Renal cortical epithelial cell (primary cell): ENCODE results near the gene LTBR. TPM values are rescaled to one million over a fixed set of nuclear protein-coding genes. Genes with fewer than 3 reads are reported as not detected.
"Not testable (repeated sequence)": the region's sequence is repeated elsewhere in the genome, so short reads cannot be mapped to it uniquely, and the experiment has no call there.

Source experiments
- DNase-seq: peaks from one replicate; pipeline ENCODE4 v3.0.0-alpha.2; 2011; ENCODE audit warnings: low read depth
- total RNA-seq: library from RNA; depleted of rRNA; stranded (reverse); fragments of >200 nt; gene quantifications from 2 replicates; pipeline ENCODE4 v1.2.3, GENCODE V29; 2014

The LTBR gene
- 58.5 and 103 TPM in 2 replicates for total RNA-seq

DNA sequence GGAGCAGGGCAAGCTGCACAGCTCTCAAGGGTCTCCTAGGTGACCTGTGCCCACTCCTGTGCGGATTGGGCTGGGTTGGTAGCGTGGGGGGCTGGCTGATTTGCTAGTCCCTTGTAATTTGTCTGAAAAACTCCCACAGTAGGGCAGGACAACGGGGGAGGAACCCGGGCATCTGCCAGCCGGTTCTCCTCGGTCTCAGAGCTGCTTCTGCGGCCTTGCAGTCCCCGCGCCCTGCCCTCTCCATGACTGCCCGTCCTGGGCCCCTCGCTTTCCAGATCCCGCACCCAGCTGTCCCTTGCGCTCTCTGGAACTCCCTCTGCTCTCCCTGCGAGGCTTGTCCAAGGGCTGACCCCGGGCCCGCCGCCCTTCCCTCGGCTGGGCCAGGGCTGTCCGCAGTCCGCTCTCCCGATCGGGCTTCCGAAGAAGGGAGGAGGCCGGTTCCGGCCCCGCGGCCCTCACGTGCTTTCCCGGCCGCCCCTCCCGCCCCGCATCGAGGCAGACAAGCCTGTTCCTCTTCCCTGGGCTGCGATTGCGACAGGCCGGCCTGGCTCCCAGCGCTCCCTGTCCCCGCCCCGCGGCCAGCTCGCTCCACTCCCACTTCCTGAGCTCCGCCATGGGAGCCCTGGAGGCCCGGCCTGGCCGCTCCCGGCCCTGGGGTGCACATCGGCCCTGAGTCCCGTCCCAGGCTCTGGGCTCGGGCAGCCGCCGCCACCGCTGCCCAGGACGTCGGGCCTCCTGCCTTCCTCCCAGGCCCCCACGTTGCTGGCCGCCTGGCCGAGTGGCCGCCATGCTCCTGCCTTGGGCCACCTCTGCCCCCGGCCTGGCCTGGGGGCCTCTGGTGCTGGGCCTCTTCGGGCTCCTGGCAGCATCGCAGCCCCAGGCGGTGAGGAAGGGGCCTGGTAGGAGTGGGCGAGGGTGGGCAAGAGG lies at the start of gene LTBR:
Gene LTBR, plus strand, starts transcription at position 591 of the 927 bp plus-strand sequence. Its CDS starts 197 bp downstream, at position 788.
- peak; percentile 67 for DNase-seq

DNA sequence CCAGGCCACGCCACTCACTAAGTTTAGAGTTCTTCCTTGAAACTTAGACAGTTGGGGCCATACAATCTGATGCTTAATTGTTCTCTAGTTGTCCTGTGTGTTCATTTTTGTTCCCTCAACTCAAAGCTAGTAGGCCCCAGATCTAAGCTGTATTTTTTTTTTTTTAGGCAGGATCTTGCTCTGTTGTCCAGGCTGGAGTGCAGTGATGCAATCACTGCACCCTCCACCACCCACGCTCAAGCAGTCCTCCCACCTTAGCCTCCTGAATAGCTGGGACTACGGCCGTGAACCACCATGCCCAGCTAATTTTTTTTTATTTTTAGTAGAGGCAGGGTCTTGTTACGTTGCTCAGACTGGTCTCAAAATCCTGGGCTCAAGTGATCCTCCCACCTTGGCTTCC lies 49.6 kb upstream of the LTBR start:
- DNase-seq = no peak

DNA sequence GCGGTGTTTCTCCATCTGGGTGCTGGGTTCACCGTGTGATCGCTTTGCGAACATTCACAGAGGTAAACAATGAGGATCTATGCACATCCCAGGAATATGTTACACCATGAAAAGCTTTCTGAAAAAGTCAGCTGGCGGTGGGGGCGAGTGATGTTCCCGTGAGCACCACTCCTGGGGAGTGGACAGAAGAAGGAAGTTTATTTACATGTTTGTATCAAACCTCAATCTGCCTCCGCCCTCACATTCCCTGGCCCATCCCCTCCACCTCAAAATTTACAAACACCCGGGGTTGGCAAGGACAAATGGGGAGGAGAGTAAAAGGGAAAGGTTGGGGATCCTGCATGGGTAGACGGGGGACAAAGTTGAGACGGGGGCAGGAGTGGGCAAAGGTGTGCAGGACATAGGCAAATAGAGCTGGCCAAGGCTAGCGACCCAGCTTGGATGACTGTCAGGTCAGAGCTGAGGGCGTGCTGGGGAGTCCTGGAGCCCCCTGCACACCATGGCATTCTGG lies 49.0 kb upstream of the LTBR start:
- no peak for DNase-seq

DNA sequence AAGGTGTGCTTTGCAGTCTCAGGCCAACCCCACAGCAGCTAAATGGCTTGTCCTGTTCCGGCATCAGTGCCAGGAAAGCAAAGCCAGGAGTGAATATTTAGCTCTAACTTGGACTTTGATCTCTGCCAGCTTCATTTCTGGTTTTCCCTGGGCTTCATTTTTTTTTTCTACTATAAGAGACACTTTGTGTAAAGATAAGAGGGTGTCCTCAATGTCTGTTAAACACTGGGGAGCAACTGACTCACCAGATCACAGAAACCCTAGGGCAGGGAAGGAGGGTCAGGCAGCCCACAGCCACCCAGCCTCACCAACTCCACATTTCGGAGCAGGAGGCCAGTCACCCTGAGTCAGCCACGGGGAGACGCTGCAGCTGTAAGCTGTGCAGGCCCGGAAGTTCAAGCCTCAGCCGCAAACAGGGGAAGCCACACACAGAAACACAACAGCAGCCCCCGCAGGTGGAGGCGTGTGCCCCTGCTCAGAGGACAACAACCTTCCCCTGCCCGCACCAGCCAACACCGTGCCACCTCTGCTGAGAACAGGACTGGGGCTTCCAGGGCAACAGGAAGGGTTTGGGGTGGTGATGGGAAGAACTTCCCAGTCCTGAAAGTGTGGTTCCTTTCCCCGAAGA lies 48.4 kb upstream of the LTBR start:
- peak; percentile 79 for DNase-seq

DNA sequence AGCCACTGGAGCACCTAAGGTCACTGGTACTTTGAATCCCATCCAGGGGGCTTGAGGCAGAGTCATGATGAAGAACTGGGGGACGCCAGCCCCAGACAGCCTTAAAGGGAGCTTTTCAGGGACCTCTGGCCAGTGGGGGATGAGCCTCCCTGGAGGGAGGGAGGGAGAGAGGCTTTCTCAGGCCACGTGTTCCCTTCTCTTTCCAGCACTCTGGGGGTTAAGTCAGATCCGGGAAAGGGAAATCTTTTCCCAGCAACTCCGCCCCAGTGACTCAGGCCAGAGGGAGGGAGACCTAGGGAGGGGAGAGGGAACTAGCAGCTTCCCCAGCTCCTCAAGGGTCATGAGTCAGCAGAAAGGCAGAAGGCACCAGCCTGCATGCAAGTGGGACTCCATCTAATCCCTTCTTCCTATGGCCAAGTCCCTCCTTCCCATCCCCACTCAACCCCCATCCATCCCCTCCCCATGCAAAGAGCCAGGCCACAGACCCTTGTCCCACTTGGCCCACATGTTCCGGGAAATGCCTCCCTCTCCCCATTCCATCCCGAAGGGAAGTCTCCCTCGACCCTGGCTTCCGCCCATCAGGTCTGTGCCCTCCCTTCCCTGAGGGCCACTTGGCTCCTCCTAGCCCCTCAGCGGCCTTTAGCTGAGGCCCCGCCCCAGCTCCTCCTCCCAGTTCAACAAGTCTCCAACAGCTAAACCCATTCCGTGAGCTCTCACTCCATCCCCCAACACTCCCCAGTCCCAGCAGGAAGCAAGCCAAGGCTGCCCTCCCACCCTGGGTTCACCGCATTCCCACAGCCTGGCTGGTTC lies 47.7 kb upstream of the LTBR start:
- DNase-seq = peak; percentile 99

DNA sequence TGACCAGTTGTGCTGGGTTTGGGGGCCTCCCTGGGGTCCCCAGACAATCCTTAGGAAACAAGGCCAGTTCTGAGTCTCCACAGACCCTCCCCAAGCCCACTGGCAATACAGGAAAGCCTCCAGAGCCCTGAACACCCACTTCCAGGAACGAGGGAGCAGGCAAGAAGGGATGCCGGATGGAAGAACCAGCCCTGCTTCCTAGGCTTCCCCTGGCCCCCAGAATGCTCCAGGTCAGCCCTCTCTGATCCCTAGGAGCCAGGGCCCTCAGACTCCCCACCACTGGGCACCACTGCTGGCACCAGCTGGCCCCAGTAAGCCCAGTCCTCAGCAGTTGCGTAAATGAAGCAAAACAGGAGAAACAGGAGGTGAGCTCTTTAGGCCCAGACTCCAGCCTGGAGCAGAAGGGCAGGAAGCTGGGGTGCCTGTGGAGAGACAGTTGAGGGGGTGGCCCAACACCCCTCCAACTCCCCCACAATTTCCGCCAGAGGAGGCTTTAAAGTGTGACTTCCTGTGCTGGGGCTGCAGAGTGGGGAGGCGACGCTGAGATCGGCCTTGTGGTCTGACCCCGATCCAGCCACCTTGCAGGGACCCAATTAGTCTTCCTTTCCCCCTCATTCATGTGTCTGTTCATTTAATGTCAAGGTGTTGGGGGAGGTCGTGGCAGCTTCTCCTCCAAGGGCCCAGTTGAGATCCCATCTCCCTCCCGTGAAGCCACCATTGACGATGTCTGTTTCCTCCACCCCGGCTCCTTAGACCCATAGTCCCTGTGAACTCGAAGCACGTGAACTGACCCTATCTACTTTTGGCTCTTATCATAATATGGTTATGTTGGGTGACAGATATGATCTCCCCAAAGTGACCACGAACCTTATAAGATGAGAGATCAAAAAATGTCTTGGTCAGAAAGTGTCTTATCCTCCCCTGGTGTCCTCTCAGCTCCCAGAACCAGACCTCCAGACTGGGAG lies 46.8 kb upstream of the LTBR start:
- DNase-seq = no peak

DNA sequence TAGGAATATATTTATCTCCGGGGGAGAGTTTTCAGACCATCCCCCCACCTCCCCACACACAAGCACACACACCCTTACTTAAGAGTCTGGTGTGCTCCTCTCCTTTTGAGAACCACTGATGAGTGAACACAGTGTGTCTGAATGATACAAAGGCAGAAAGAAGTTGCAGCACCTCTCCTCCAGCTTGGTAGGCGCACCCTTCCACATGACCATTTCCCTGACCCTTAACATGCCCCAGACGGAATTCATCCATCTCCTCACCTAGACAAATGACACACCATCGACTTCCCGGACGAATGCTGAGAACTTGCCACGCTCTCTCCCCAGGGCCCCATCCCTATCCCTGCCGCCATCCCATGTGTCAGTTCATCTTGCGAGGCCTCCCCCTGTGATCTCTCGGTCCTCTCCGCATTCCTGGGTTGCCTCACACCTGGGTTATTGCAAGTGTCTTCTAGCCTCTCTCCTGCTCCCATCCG lies 46.0 kb upstream of the LTBR start:
- DNase-seq = no peak

DNA sequence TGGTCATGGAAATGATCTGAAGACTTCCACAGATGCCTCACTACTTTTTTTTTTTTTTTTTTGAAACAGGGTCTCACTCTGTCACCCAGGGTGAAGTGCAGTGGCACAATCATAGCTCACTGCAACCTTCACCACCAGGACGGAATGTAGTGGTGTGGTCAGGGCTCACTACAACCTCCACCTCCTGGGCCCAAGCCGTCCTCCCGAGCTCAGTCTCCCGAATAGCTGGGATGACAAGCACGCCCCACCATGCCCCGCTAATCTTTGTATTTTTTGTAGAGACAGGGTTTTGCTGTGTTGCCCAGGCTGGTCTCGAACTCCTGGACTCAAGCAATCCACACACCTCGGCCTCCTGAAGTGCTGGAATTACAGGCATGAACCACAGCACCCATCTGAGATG lies 45.4 kb upstream of the LTBR start:
- DNase-seq = not testable (repeated sequence)

DNA sequence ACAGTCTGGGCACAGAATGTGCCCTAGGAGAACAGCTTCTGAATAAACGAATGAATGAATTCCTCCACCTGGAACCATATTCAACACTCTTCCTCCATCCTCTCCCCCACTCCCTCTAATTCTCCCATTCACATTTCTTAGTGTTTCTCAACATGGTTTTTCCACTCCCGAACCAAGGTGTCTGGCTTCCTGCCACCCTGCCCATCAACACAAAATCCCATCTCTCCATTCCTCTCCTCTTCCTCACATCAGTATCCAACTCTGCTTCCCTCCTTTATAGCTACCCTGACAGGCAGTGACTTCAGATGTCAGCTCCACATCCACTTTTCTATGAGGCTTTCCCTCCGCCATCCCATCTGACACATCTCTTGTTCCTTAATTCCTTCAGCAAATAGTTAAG lies 45.0 kb upstream of the LTBR start:
- DNase-seq = no peak

DNA sequence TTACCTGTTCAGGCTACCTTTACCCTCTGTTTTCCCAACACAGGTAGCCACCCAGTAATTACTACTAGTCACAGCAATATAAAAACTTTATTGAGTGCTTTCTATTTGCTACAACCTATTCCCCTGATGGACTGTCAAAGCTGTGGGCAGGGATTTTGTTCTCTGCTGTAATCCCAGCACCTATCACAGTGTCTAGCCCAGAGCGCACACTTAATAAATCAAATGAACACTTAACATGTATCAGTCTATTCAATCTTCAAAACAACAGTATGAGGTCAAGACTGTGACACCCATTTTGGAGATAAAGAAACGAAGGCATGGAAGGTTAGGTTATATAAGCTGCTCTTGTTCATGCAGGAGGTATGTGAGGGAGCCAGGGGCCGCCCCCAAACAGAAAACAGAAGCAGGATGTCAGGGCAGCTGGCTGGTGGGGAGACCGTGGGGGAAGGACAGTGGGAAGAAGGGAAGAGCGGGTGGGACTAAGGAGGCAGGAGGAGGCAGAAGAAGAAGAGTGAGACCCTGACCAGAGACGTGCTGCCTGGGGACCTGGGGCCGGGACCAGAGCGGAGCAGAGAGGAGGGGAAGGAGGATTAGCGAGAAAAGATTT lies 43.8 kb upstream of the LTBR start:
- no peak for DNase-seq

DNA sequence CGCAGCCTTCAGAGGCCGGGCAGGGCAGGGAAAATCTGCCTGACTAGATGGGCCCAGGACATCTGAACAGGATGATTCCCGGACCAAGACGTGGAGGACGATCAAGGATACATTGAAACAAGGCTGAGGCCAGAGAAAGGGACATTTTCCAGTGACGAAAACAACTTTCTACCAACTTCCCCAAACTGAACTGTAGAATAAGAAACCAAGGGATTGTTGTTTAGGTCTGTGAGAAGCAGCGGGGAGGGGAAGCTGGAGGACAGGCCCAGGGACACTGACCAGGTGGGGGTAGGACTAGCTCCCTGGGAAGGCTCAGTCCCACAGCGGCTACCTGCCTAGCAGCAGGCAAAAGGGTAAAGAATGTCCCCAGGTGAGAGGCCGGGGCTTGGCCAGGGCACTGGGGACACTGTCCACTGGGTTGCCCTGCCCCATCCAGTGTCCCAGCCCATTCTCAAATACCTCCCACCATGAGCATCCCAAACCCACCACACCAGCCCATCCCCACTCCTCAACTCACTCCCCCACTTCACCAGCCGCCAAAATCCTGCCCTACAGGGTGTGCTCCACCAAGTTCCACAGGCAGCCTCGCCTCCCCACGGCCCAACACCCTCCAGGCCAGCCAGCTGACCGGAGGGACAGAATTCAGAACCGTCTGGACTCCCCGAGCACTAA lies 43.1 kb upstream of the LTBR start:
- DNase-seq = no peak

DNA sequence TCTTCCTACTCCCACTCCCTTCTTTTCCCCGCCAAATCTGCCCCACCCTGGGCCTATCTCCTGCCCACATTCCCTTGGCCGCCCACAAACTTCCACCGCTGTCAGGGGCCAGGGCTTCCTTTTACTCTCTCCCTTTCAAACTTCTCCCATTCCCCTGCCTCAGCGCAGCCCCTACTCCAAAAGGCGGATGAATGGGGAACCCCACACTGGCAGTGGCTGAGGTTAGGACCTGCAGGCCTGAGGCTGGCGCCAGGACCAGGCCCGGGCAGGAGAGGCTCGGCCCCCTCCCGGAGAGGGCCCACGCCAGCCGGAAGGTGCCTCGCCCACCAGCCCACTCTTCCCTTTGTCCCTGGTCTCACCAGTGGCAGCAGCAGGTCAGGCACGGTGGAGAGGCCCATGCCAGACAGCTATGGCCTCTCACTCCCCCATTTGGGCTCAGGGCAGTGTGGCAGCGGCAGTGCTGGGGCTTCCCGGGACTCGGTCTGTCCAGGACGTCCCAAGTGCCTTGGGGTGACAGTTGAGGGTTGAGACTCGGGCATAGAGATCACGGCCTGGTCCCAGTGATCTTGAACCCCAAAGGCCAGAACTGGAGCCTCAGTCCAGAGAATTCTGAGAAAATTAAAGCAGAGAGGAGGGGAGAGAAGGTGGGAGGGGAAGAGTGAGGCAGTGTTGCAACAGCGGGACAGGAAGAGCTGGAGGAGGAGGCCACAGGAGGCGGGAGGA lies 42.4 kb upstream of the LTBR start, which contains the start of gene TNFRSF1A:
Gene TNFRSF1A, minus strand, starts transcription at position 660 of the 723 bp plus-strand sequence. Its CDS starts 262 bp downstream, at position 398.
- peak; percentile 74 for DNase-seq

DNA sequence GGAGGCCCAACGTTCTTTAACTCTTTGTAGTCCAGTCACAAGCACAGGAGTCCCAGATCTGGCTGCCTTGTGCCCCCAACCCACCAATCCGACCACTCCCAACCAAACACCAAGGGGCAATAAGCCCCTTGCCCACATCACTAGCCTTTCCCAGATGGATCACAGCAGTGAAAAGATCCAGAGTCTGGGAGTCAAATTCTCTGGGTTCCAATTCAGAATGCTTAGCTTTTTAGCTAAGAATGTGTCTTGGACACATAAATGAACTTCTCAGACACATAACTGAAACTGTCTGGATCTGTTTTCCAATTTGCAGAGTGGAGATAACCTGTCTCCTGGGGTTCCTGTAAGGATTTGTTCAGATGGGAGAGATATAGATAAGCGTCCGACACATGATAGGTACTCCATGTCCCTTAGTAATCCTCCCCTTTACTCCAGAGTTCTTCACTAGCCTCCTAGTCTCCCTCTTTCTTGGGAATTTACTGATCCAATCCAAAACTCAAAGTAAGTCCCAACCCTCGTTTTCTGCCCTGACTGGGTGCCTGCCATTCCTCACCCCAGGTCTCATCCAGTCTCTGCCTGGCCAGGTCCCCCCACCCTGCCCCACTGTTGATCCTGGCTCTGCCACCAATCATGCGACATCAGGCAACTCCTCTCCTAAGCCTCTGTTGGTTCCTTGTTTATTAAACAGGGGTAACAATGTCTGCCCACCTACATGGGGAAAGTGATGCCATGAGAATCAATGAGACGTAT lies 41.6 kb upstream of the LTBR start:
- DNase-seq = no peak

DNA sequence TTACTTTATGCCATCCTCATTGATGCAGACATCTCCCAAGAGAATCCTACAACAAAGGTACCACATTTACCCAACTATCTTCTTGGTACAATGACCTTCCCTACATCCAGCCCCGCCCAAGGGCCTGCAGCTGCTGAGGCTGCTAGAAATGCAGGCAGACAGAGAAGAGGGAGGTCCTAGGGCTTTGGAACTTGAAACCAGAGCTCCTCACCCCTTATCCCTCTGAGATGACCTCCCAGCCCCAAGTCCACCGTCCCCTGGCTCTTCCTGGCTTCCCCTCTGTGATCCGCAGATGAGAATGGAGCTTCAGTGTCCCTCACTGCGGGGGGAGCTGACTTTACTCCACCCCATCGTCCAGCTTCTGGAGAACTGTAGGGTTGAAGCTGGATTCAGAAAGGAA lies 40.4 kb upstream of the LTBR start:
- DNase-seq = no peak

DNA sequence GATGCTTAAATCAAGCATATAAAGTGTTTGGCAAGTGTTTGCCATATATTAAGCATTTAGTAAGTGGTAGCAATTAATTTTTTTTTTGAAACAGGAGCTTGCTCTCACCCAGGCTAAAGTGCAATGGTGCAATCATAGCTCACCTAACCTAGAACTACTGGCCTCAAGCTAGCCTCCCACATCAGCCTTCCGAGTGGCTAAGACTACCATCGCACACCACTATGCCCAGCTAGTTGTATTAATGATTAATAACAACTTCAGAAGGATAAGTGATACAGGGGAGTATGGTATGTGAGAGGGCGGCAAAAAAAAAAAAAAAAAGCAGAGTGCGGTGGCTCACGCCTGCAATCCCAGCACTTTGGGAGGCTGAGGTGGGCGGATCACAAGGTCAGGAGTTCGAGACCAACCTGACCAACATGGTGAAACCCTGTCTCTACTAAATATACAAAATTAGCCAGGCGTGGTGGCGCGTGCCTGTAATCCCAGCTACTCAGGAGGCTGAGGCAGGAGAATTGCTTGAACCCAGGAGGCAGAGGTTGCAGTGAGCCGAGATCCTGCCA lies 39.8 kb upstream of the LTBR start:
- DNase-seq = peak; percentile 60

DNA sequence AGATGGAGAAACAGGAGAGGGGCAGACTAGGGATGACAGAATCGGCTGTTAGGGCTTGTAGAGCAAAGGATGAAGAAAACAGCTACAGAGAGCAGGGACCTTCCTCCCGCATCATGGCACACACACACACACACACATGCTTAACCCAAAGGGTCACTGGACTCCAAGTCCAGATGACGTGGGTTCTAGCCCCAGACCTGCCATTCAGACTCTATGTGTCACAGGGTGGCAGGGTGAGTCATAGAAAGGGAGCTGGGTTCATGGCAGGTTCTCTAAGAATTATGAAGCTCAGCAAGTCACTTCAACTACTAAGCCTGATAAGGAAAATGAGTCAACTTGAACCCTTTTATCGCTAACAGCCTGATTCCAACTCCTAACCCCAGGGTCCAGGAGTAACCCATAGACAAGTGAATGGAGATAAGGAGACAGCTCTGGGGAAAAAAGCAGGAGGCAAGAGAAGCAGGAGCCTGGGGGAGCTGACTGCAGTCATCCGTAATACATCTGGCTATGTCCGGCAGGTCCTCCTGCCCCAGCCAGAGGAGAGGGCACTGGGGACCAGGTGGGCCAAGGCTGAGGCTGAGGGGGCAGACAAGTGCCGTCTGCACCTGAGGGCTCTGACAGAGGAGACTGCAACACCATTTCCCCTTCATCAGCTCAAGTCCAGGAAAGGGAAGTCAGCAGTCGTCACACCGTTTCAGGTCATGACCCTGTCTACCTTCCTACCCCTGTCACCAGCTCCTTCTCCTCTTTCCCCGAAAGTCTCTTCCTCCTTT lies 38.5 kb upstream of the LTBR start:
- DNase-seq = peak; percentile 96

DNA sequence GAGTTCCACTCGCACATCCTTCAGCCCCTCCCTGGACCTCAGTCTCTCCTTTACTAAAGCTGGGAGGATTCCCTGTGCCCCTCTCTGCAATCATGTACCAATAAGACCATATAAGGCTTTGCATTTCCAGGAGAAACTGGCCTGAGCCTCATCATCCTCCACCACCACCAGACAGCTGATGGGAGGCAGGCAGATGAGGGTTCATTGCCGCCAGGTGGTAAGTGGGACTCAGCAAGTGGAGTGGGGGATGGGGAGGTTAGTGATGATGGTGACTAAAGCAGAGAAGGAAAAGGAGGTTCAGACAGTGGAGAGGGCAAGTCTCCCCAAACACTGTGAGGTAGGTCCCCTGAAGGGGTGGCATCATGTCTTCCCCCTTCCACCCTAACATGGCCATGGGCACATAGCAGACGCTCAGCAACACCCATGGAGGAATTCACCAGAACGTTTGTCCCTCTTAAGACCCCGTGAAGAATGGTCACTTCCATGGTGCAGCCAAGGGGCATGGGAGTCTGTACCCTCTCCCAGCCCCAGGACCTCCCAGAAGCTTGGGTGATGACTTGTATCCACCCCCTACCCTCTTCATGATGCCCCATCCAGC lies 37.6 kb upstream of the LTBR start:
- DNase-seq = no peak
